HEK293 (cell line): ENCODE measurements around the gene FOXC1.
A peak's percentile ranks its signal among the peaks of the same experiment; 100 is the strongest.

ENCODE experiments used
- BCL11A ChIP-seq: fragments of 450-650 bp; formaldehyde crosslinking; IDR thresholded peaks from 2 replicates; pipeline ENCODE4 v1.5.1; 2016; ENCODE audit warnings: low read depth, missing biosample characterization, missing genetic modification characterization
- BCL11B ChIP-seq: fragments of 450-650 bp; formaldehyde crosslinking; IDR thresholded peaks from 2 replicates; pipeline ENCODE4 v1.5.1; 2016; ENCODE audit warnings: low read depth, missing biosample characterization, missing genetic modification characterization
- EGR2 ChIP-seq: fragments of 450-650 bp; formaldehyde crosslinking; IDR thresholded peaks from 2 replicates; pipeline ENCODE4 v1.5.1; 2016; ENCODE audit warnings: low read depth, missing biosample characterization, missing genetic modification characterization
- GFI1B ChIP-seq: fragments of 450-650 bp; formaldehyde crosslinking; IDR thresholded peaks from 2 replicates; pipeline ENCODE4 v1.5.1; 2016; ENCODE audit warnings: missing biosample characterization, missing genetic modification characterization
- GLI2 ChIP-seq: fragments of 450-650 bp; formaldehyde crosslinking; IDR thresholded peaks from 2 replicates; pipeline ENCODE4; 2017; ENCODE audit warnings: missing biosample characterization, missing genetic modification characterization, low read depth, borderline replicate concordance
- PRDM10 ChIP-seq: fragments of 450-650 bp; formaldehyde crosslinking; IDR thresholded peaks from 2 replicates; pipeline ENCODE4 v1.5.1; 2016; ENCODE audit warnings: missing biosample characterization, missing genetic modification characterization
- PRDM2 ChIP-seq: fragments of 450-650 bp; formaldehyde crosslinking; IDR thresholded peaks from 2 replicates; pipeline ENCODE4 v1.5.1; 2016; ENCODE audit warnings: missing biosample characterization, missing genetic modification characterization, borderline replicate concordance
- SALL2 ChIP-seq: fragments of 450-650 bp; formaldehyde crosslinking; IDR thresholded peaks from 2 replicates; pipeline ENCODE4 v1.5.0; 2017; ENCODE audit warnings: missing biosample characterization, mild to moderate bottlenecking, missing genetic modification characterization, borderline replicate concordance
- SP3 ChIP-seq: fragments of 450-650 bp; formaldehyde crosslinking; IDR thresholded peaks from 2 replicates; pipeline ENCODE4 v1.5.1; 2016; ENCODE audit warnings: missing biosample characterization, missing genetic modification characterization
- ZBTB20 ChIP-seq: fragments of 450-650 bp; formaldehyde crosslinking; IDR thresholded peaks from 2 replicates; pipeline ENCODE4 v1.5.1; 2016; ENCODE audit warnings: missing biosample characterization, missing genetic modification characterization
- ZNF10 ChIP-seq: fragments of 450-650 bp; formaldehyde crosslinking; IDR thresholded peaks from 2 replicates; pipeline ENCODE4 v1.5.1; 2017; ENCODE audit warnings: missing biosample characterization, missing genetic modification characterization
- ZNF138 ChIP-seq: fragments of 450-650 bp; formaldehyde crosslinking; IDR thresholded peaks from 2 replicates; pipeline ENCODE4 v1.5.1; 2016; ENCODE audit warnings: missing biosample characterization, missing genetic modification characterization, borderline replicate concordance
- ZNF2 ChIP-seq: fragments of 450-650 bp; formaldehyde crosslinking; IDR thresholded peaks from 2 replicates; pipeline ENCODE4 v1.5.1; 2016; ENCODE audit warnings: missing biosample characterization, missing genetic modification characterization
- ZNF37A ChIP-seq: fragments of 450-650 bp; IDR thresholded peaks from 2 replicates; pipeline ENCODE4 v1.5.1; 2018; ENCODE audit warnings: missing biosample characterization, missing genetic modification characterization
- ZNF391 ChIP-seq: fragments of 450-650 bp; formaldehyde crosslinking; IDR thresholded peaks from 2 replicates; pipeline ENCODE4 v1.5.1; 2016; ENCODE audit warnings: low read depth, missing biosample characterization, missing genetic modification characterization, borderline replicate concordance
- ZNF510 ChIP-seq: fragments of 450-650 bp; formaldehyde crosslinking; IDR thresholded peaks from 2 replicates; pipeline ENCODE4 v1.5.1; 2018; ENCODE audit warnings: mild to moderate bottlenecking, missing genetic modification characterization, missing biosample characterization; ENCODE audit not compliant: insufficient replicate concordance
- ZNF692 ChIP-seq: fragments of 450-650 bp; formaldehyde crosslinking; IDR thresholded peaks from 2 replicates; pipeline ENCODE4 v1.5.1; 2016; ENCODE audit warnings: missing biosample characterization, missing genetic modification characterization
- ZNF701 ChIP-seq: fragments of 450-650 bp; formaldehyde crosslinking; IDR thresholded peaks from 2 replicates; pipeline ENCODE4 v1.5.1; 2016; ENCODE audit warnings: missing biosample characterization, missing genetic modification characterization
- TF ChIP-seq, protein P1 (sequence below): fragments of 450-650 bp; formaldehyde crosslinking; IDR thresholded peaks from 2 replicates; pipeline ENCODE4 v1.5.1; 2016; ENCODE audit warnings: missing biosample characterization, missing genetic modification characterization
- TF ChIP-seq, protein P2 (sequence below): fragments of 450-650 bp; formaldehyde crosslinking; IDR thresholded peaks from 2 replicates; pipeline ENCODE4 v1.5.1; 2016; ENCODE audit warnings: missing biosample characterization, missing genetic modification characterization

Gene FOXC1

DNA sequence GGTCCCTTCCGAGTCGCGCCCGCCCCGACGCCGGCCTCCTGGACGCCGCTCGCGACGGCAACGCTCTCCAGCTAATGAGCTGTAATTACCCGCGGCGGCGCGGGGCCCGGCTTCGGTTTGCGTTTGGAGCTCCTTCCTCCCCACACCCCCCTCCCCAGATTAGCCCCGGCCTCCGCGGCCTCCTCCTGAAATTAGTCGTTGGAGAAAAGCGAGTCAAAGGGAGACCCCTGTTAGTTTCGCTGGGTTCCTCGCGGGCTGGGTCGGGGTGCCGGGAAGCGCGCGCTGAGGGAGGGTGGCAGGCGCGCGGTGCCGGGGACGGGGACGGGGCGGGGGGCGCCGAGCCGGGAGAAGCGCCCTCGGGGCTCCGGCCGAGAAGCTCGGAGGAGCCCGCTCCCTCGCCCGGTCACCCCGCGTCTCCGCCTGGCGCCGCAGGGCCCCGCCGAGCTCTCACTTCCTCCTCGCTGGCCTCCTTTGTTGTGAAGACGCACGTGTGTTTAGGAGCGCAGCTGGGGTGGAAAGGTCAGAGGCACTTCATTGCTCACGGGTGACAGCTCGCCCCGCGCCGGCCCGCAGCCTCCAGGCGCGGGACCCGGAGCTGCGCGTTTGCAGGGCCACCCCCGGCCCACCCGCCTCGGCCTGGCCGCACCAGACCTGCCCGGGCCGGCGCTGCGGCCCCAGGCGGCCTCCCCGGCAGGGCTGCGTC, 4.9 kb downstream of the FOXC1 start (continued):
- TF ChIP-seq, protein P1, sequence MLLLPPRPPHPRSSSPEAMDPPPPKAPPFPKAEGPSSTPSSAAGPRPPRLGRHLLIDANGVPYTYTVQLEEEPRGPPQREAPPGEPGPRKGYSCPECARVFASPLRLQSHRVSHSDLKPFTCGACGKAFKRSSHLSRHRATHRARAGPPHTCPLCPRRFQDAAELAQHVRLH (tag by site-specific recombination): no peak
- TF ChIP-seq ZNF10 (tag by site-specific recombination): 0 out of 2 replicates have a peak, but pooled peaks have one; percentile 18
- TF ChIP-seq BCL11B (tag by site-specific recombination): no peak
- no peak for TF ChIP-seq ZNF2 (tag by site-specific recombination)
- no peak for TF ChIP-seq BCL11A
- no peak for TF ChIP-seq EGR2 (tag by site-specific recombination)
- TF ChIP-seq ZBTB20 (tag by site-specific recombination): no peak
- TF ChIP-seq ZNF701 (tag by site-specific recombination): no peak
- peak; percentile 42 for TF ChIP-seq PRDM10 (tag by site-specific recombination)
- no peak for TF ChIP-seq PRDM2
- TF ChIP-seq ZNF391 (tag by site-specific recombination): no peak
- TF ChIP-seq, protein P2, sequence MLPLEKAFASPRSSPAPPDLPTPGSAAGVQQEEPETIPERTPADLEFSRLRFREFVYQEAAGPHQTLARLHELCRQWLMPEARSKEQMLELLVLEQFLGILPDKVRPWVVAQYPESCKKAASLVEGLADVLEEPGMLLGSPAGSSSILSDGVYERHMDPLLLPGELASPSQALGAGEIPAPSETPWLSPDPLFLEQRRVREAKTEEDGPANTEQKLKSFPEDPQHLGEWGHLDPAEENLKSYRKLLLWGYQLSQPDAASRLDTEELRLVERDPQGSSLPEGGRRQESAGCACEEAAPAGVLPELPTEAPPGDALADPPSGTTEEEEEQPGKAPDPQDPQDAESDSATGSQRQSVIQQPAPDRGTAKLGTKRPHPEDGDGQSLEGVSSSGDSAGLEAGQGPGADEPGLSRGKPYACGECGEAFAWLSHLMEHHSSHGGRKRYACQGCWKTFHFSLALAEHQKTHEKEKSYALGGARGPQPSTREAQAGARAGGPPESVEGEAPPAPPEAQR (tag by site-specific recombination): no peak
- TF ChIP-seq SALL2 (tag by site-specific recombination): no peak
- no peak for TF ChIP-seq SP3
- no peak for TF ChIP-seq ZNF138 (tag by site-specific recombination)
- no peak for TF ChIP-seq GFI1B
- TF ChIP-seq ZNF37A (tag by site-specific recombination): no peak
- no peak for TF ChIP-seq GLI2 (tag by site-specific recombination)
- no peak for TF ChIP-seq ZNF692
- no peak for TF ChIP-seq ZNF510 (tag by site-specific recombination)
- TF ChIP-seq, all 188 proteins: peak for 5
